Upper lobe of right lung (tissue), 1 donor: ENCODE results near the gene CBLN1. TPM values are rescaled to one million over a fixed set of nuclear protein-coding genes. Genes with fewer than 3 reads are reported as not detected.

ENCODE experiments used
- ATAC-seq: fragments of 200-7000 bp; cut with Tn5 transposase; one replicate; pipeline ENCODE4 v1.9.1; 2020; ENCODE audit warnings: mild to moderate bottlenecking, moderate library complexity
- DNase-seq: peaks from one replicate; pipeline ENCODE4 v3.0.0-alpha.2; 2020
- H3K27ac ChIP-seq: fragments of 200-600 bp; one replicate; pipeline ENCODE4 v1.8.0; 2022
- H3K27me3 ChIP-seq: fragments of 200-600 bp; one replicate; pipeline ENCODE4 v1.8.0; 2022; ENCODE audit warnings: mild to moderate bottlenecking
- H3K36me3 ChIP-seq: fragments of 200-600 bp; one replicate; pipeline ENCODE4 v1.8.0; 2022
- H3K4me1 ChIP-seq: fragments of 200-600 bp; one replicate; pipeline ENCODE4 v1.8.0; 2022
- H3K4me3 ChIP-seq: fragments of 200-600 bp; one replicate; pipeline ENCODE4 v1.8.0; 2022; ENCODE audit warnings: mild to moderate bottlenecking
- H3K9me3 ChIP-seq: fragments of 200-600 bp; one replicate; pipeline ENCODE4 v1.8.0; 2022
- CTCF ChIP-seq: fragments of 200-600 bp; IDR thresholded peaks from one replicate; pipeline ENCODE4 v1.8.0; 2022; ENCODE audit warnings: antibody characterized with exemption
- intact Hi-C: fragments of 100-400 bp; cut with DNase I; formaldehyde crosslinking; loops from one replicate; pipeline ENCODE4 v1.11.0; 2022
- total RNA-seq: library from RNA; stranded (reverse); fragmentation: NEBNext Ultra II Directional; extraction: Animal tissue kit (Norgen Biotek cat#: 25700); gene quantifications from one replicate; pipeline ENCODE4 v1.2.1, GENCODE V29; 2021
- donor health status: DM: no; HTN: yes; CAD: no; lungs with severe emphysema.

Gene CBLN1
- total RNA-seq, 1 donor from 2014 or later: 0.29 TPM

GRCh38 chr16:49276646-49277385 lies 4.8 kb downstream of the CBLN1 start:
- no peak for TF ChIP-seq CTCF
- Histone ChIP-seq H3K27ac (no peak overlapping the region), H3K4me3 (no peak overlapping the region), H3K4me1 (no peaks in the 10 kb centered on the region), H3K9me3 (no peaks in the 10 kb centered on the region), H3K36me3 (no peaks in the 10 kb centered on the region), H3K27me3 (peaks cover 89% of the 10 kb centered on the region)
- intact Hi-C loops: no loop called here
- DNase-seq (no peak), ATAC-seq (no peak)

DNA sequence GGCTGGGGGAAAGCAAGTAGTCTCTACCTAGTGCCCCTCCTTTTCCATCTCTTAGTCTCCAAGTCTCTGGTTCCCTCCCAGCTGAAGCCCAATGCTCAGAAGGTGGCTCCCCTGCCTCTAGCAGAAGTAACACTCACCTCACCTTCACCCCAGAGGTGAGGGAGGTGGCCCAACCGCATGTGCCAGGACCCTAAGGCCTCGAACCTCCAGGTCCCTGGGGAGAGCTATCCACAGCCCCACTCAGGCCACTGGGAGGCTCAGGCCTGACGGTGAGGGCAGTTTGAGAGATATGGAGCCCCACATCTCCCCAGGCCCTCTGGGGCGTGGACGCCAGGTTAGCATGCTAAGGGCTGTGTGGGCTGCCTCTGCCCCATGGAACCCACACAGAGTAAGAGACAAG lies 5.8 kb downstream of the CBLN1 start:
- Histone ChIP-seq H3K27me3 (peaks cover 82% of the 10 kb centered on the region), H3K27ac (no peak overlapping the region), H3K4me3 (no peak overlapping the region), H3K9me3 (no peaks in the 10 kb centered on the region), H3K36me3 (no peaks in the 10 kb centered on the region), H3K4me1 (no peaks in the 10 kb centered on the region)
- ATAC-seq (no peak), DNase-seq (no peak)
- TF ChIP-seq CTCF: no peak
- intact Hi-C loops: no loop called here

DNA sequence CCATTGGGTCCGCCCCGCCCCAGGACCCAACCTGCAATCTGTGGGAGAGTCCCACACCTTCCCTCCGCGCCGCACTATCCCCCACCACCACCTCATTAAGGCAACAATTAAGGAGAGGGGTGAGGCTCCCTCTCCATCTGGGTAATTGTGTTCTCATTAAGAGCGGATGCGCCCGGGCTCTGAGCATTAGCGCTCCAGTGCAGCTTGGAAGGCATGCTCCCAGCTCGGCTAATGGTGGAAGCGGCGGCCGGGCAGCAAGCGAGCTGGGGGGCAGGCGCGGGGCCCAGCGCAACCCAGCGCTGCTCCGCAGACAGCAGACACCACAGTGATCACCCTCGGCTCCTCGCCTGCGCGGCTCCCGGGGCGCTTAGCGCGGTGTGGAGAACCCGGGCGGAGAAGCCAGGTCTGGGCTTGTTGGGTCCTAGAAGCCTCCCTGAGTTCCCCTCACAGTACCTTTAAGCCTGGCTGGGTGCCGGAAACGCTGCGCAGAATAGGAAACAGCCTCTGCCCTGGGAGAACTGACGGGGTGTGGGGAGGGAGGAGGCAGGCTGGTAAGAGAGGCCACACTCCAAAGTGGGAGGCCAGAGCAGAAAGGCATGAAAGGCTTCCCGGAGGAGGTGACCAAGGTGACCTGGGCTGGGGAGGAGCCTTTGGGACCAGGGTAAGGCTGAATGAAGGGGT lies 6.4 kb downstream of the CBLN1 start:
- Histone ChIP-seq H3K27ac (no peak overlapping the region), H3K4me1 (no peaks in the 10 kb centered on the region), H3K27me3 (peaks cover 75% of the 10 kb centered on the region), H3K36me3 (no peaks in the 10 kb centered on the region), H3K9me3 (no peaks in the 10 kb centered on the region), H3K4me3 (no peak overlapping the region)
- no peak for TF ChIP-seq CTCF
- intact Hi-C loops: no loop called here
- DNase-seq (no peak), ATAC-seq (no peak)

DNA sequence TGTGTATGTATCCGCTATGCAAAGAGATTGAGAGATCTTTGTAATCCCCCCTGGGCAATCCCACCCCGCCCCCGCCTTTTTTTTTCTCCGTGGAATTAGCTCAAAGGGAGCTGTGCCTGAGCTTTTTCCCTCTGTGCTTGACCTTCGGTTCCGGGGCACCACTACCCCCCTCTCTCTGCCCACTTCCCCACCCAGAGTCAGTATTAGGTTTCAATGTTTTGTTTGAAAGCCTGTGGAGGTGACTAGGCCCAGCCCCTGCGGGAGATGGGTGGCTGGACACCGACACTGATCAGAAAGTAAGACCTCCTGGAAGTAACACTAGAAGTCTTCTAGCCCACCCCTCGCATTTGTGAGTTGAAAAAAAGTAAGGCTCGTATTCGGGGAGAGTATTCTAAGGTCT lies 7.0 kb downstream of the CBLN1 start:
- intact Hi-C loops: no loop called here
- DNase-seq: no peak
- H3K36me3 ChIP-seq: no peaks in the 10 kb centered on the region
- no peak for TF ChIP-seq CTCF
- H3K4me1 ChIP-seq: no peaks in the 10 kb centered on the region
- H3K9me3 ChIP-seq: no peaks in the 10 kb centered on the region
- no peak overlapping the region for H3K27ac ChIP-seq
- ATAC-seq: no peak
- no peak overlapping the region for H3K4me3 ChIP-seq
- peaks cover 69% of the 10 kb centered on the region for H3K27me3 ChIP-seq

DNA sequence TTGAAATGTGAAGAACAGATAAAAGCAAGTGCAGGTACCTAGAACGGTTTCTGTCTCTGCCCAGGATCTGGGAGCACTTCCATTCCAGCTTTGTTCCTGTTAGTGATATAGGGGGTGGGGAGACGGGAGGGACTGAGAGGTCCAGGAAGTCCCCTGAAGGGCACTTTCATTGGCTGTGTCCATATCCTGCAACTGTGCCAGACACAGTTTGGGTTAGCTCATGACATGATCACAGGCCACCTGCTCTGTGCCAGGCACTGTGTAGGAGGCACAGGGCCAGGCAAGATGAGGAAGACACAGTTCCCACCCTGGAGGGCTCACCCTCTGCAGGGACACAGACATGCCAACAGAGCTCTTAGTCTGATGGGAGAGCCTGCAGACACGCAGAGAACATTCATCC lies 7.9 kb downstream of the CBLN1 start:
- no peak overlapping the region for H3K4me3 ChIP-seq
- H3K27me3 ChIP-seq: peaks cover 61% of the 10 kb centered on the region
- intact Hi-C loops: no loop called here
- no peak for DNase-seq
- no peak overlapping the region for H3K27ac ChIP-seq
- no peaks in the 10 kb centered on the region for H3K36me3 ChIP-seq
- H3K4me1 ChIP-seq: no peaks in the 10 kb centered on the region
- no peaks in the 10 kb centered on the region for H3K9me3 ChIP-seq
- TF ChIP-seq CTCF: no peak
- ATAC-seq: no peak
